NB4 (cell line): Measurements from ENCODE around the gene AQP9.

Experiments
- POLR2A ChIP-seq: IDR thresholded peaks from 2 replicates; pipeline ENCODE4 v1.6.1; 2011; ENCODE audit warnings: mild to moderate bottlenecking; ENCODE audit not compliant: insufficient read length; ENCODE audit errors: extremely low read depth
- TF ChIP-seq, protein P1 (sequence below): IDR thresholded peaks from one replicate; pipeline ENCODE4 v1.5.1; 2012; ENCODE audit warnings: low read depth, low read length

DNA sequence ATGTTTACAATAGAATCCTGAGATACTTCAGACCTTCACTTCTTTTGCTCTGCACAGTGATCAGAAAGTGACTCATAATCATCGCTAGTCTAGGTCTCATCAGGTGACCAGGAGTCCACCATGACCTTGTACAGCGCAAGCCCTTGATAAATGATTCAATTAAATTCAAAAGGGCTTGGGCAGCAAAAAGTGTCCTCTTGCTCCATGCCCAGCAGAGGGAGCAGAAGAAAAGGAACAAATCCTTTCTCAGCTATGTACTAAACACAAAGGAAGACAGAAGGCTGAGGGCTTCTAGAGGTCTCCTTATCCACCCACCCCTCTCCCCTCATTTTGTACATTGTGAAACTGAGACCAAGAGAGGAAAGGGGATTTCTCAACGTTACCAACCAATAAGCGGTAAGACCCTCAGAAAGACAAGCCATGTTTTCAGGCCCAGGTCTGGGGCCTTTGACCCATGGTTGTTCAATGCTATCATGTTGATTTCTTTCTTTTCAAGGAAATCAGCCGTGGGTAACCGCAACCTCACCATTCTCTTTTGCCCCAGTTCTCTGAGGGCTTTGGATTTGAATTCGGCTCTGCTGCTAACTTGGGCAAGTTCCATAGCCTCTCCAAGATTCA lies 74.8 kb downstream of the AQP9 start:
- TF ChIP-seq, protein P1, sequence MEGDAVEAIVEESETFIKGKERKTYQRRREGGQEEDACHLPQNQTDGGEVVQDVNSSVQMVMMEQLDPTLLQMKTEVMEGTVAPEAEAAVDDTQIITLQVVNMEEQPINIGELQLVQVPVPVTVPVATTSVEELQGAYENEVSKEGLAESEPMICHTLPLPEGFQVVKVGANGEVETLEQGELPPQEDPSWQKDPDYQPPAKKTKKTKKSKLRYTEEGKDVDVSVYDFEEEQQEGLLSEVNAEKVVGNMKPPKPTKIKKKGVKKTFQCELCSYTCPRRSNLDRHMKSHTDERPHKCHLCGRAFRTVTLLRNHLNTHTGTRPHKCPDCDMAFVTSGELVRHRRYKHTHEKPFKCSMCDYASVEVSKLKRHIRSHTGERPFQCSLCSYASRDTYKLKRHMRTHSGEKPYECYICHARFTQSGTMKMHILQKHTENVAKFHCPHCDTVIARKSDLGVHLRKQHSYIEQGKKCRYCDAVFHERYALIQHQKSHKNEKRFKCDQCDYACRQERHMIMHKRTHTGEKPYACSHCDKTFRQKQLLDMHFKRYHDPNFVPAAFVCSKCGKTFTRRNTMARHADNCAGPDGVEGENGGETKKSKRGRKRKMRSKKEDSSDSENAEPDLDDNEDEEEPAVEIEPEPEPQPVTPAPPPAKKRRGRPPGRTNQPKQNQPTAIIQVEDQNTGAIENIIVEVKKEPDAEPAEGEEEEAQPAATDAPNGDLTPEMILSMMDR: peak; percentile 43
- TF ChIP-seq POLR2A: no peak
